Lower leg skin (tissue), 4 donors: Measurements from ENCODE around the gene NQO1. TPM values are rescaled to one million over a fixed set of nuclear protein-coding genes. Genes with fewer than 3 reads are reported as not detected.

Experiments
- DNase-seq, 2 donors: peaks; one replicate each; pipeline ENCODE4 v3.0.0-alpha.2; 2019; ENCODE audit warnings: low spot score in 2 of 2
- H3K4me3 ChIP-seq: fragments of 200-600 bp; sonication (generic); 2 replicates; pipeline ENCODE4 v1.5.1; 2017; ENCODE audit warnings: mild to moderate bottlenecking, low read depth; ENCODE audit not compliant: poor library complexity, severe bottlenecking
- CTCF ChIP-seq, 3 donors: fragments of 450-650 bp; IDR thresholded peaks; one replicate each; pipeline ENCODE4 v1.5.1; 2016; ENCODE audit warnings: antibody characterized with exemption in 3 of 3, mild to moderate bottlenecking in 3 of 3, moderate library complexity in 2 of 3
- POLR2A ChIP-seq, 2 donors: fragments of 450-650 bp; IDR thresholded peaks; one replicate each; pipeline ENCODE4 v1.6.1; 2016 to 2017; ENCODE audit warnings: antibody characterized with exemption in 2 of 2, mild to moderate bottlenecking in 1 of 2, moderate library complexity in 1 of 2
- WGBS, 2 donors: methylation state at CpG; one replicate each; pipeline ENCODE4 v1.1.5; 2018; 5-methylcytosine and 5-hydroxymethylcytosine counted together
- intact Hi-C: fragments of 100-400 bp; cut with DNase I; formaldehyde crosslinking; loops from one replicate; pipeline ENCODE4 v1.15.0; 2023; ENCODE audit warnings: low total_unique reads
- total RNA-seq, 4 donors: library from RNA; depleted of rRNA; stranded (reverse); fragments of >200 nt; gene quantifications; one replicate each; pipeline ENCODE4 v1.1.0, GENCODE V29; 2016

NQO1 gene
- total RNA-seq, 4 donors from 2014 or later, result 8.8 to 27.3 (median 14.8) TPM

- DNase-seq, result no peak
- H3K4me3 ChIP-seq, result no peak overlapping the region
- WGBS, 2 donors, result 85 to 97% methylated on average over 8 to 9 of the region's 10 CpGs
- intact Hi-C loops, result no loop called here
- TF ChIP-seq CTCF (IDR thresholded peaks at IDR 0.05) (no peak), POLR2A (IDR thresholded peaks at IDR 0.05) (no peak)
These were observed 19.6 kb upstream of the NQO1 start for GRCh38 chr16:69745959-69746358.

DNA sequence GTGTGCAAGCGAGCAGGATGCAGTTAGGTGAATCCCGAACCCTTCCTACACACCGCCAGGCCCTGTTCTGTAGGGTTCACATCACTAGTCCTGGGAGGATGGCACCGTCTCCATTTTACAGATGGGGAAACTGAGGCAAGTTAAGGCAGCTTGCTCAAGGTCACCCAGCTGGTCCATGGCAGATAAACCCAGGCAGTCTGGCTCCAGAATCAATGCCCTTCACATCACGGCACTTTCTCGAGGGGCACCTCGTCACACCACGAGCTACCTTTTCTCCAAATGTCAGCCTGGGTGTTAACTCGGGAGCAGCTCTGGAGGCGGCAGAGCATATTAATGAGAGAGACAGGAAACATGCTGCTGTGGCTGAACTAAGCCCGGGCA is 18.9 kb upstream of the NQO1 start:
- no peak for TF ChIP-seq POLR2A (IDR thresholded peaks at IDR 0.05)
- no peak for TF ChIP-seq CTCF (IDR thresholded peaks at IDR 0.05)
- WGBS, 2 donors, result 94 to 95% methylated on average over 11 of the region's 11 CpGs
- H3K4me3 ChIP-seq, result no peak overlapping the region
- no peak for DNase-seq
- intact Hi-C loops, result no loop called here

GRCh38 chr16:69744363-69745231 is 18.2 kb upstream of the NQO1 start:
- intact Hi-C loops, result no loop called here
- DNase-seq, result no peak
- H3K4me3 ChIP-seq, result no peak overlapping the region
- WGBS, 2 donors, result 95 to 96% methylated on average over 35 of the region's 35 CpGs
- TF ChIP-seq POLR2A (IDR thresholded peaks at IDR 0.05) (no peak), CTCF (IDR thresholded peaks at IDR 0.05) (no peak)

- WGBS, 2 donors, result 66 to 71% methylated on average over 40 to 41 of the region's 41 CpGs
- intact Hi-C loops, result no loop called here
- peak; percentile 50 to 90 for DNase-seq
- H3K4me3 ChIP-seq, result no peak overlapping the region
- TF ChIP-seq CTCF (IDR thresholded peaks at IDR 0.05), result no peak
- TF ChIP-seq POLR2A (IDR thresholded peaks at IDR 0.05), result no peak
These were observed 15.9 kb upstream of the NQO1 start for GRCh38 chr16:69741951-69742904.

- TF ChIP-seq POLR2A (IDR thresholded peaks at IDR 0.05) (no peak), CTCF (IDR thresholded peaks at IDR 0.05) (no peak)
- intact Hi-C loops, result no loop called here
- DNase-seq, result no peak
- H3K4me3 ChIP-seq, result no peak overlapping the region
- WGBS, 2 donors, result 59 to 60% methylated on average over 8 of the region's 8 CpGs
These were observed 15.2 kb upstream of the NQO1 start for GRCh38 chr16:69741519-69741918.
